NT2/D1 (cell line): ENCODE measurements around the gene GALM.

ENCODE experiments used
- YY1 ChIP-seq: IDR thresholded peaks from 2 replicates; pipeline ENCODE4 v1.6.1; 2011; ENCODE audit not compliant: insufficient read length, insufficient read depth
- ZNF274 ChIP-seq: IDR thresholded peaks from 2 replicates; pipeline ENCODE4 v1.6.1; 2011; ENCODE audit warnings: mild to moderate bottlenecking, low read depth, low read length

- no peak for TF ChIP-seq YY1
- no peak for TF ChIP-seq ZNF274
These were observed 45.5 kb upstream of the GALM start for GRCh38 chr2:38620282-38620977.
